ENCODE results near the gene PPP6R1.

DNA sequence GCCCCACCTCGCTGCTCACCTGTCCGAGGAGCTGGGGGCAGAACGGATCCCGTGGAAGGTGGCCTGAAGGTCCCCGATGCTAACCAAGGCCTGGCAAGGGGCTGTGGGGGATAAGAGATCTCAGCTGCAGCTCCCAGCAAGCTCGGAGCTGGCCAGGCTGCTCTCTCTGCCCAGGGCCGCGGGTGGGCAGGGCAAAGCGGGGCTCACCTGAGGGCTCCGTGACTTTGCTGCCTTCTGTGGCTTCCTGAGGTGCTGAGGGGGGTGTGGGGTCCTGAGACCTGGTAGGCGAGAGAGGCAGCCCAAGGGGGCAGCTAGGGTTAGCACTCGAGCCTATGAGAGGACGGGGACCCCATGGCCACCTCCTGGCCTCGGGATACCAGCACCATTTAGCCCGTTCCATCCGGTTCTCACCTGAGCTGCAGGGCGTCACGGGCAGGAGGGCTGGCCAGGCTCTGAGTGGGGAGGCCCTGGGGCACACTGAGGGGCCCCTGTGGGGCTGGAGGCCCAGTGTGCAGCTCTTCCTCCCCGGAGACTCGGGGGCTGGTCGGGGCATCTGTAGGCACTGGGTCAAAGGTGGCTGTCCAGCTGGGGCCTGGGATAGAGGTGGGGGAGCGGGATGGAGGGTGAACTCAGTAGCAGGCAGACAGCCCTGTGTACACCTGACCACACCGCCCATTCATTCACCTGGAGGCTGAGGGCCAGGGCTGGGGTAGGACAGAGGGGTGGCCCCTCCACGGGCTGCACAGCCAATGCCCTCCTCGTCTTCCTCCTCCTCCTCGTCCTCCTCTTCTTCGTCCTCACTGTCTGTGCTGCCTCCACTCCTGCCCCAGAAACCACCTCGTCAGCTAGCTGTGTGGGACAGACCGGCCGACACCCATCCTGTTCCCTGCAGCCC, 27.2 kb downstream of the PPP6R1 start:
- TF ChIP-seq EZH2phosphoT487 (IDR thresholded peaks at IDR 0.05; ENCODE audit: borderline replicate concordance, low read depth, low read length), result no peak
- TF ChIP-seq, protein P1, sequence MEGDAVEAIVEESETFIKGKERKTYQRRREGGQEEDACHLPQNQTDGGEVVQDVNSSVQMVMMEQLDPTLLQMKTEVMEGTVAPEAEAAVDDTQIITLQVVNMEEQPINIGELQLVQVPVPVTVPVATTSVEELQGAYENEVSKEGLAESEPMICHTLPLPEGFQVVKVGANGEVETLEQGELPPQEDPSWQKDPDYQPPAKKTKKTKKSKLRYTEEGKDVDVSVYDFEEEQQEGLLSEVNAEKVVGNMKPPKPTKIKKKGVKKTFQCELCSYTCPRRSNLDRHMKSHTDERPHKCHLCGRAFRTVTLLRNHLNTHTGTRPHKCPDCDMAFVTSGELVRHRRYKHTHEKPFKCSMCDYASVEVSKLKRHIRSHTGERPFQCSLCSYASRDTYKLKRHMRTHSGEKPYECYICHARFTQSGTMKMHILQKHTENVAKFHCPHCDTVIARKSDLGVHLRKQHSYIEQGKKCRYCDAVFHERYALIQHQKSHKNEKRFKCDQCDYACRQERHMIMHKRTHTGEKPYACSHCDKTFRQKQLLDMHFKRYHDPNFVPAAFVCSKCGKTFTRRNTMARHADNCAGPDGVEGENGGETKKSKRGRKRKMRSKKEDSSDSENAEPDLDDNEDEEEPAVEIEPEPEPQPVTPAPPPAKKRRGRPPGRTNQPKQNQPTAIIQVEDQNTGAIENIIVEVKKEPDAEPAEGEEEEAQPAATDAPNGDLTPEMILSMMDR (conservative IDR thresholded peaks at IDR 0.05; ENCODE audit: low read length), result no peak

Measured in OCI-LY7 (cell line).